A549 (cell line): ENCODE data around the gene ZNF501. TPM values are rescaled to one million over a fixed set of nuclear protein-coding genes. Genes with fewer than 3 reads are reported as not detected.

Source experiments
- ATAC-seq, 2 experiments: fragments of 200-7000 bp in 1 of 2; fragments of >200 bp in 1 of 2; cut with Nextera tagmentation in 1 of 2; cut with Tn5 transposase in 1 of 2; 3 replicates each; pipeline versions ENCODE4 v1.8.0 to v1.9.1; 2018 to 2020; ENCODE audit warnings: mild to moderate bottlenecking in 1 of 2, moderate library complexity in 1 of 2
- CTCF ChIA-PET: fragments of 300-600 bp; sonication (Branson Sonifier 250); formaldehyde crosslinking; extraction: SDS; loops from one replicate; lab custom pipeline; 2021; ENCODE audit warnings: antibody characterized with exemption, inconsistent platforms; lab: Yijun Ruan, JAX
- POLR2A ChIA-PET: fragments of 350-600 bp; formaldehyde crosslinking; extraction: SDS; loops from one replicate; lab custom pipeline; 2021; ENCODE audit warnings: antibody characterized with exemption, inconsistent platforms; lab: Yijun Ruan, JAX
- DNase-seq, 2 experiments: peaks; one replicate each; pipeline versions ENCODE4 v3.0.0 to v3.0.0-alpha.2; 2011 to 2016; ENCODE audit warnings: low read depth in 1 of 2, low spot score in 1 of 2
- FAIRE-seq: peaks from 2 replicates; lab custom pipeline; 2011; peaks lifted over from hg19 to GRCh38; lab: Jason Lieb, UNC
- H3K27ac ChIP-seq, 2 experiments: fragments of >200 bp; sonication (Bioruptor Twin); formaldehyde crosslinking; 3 replicates each; pipeline ENCODE4 v1.5.1; 2016 to 2017
- H3K4me1 ChIP-seq: fragments of >200 bp; sonication (Bioruptor Twin); formaldehyde crosslinking; 3 replicates; pipeline ENCODE4 v1.6.1; 2016
- H3K4me2 ChIP-seq: fragments of >200 bp; sonication (Bioruptor Twin); formaldehyde crosslinking; 3 replicates; pipeline ENCODE4 v1.6.1; 2016
- H3K4me3 ChIP-seq: fragments of >200 bp; sonication (Bioruptor Twin); formaldehyde crosslinking; 3 replicates; pipeline ENCODE4 v1.5.1; 2016
- H3K9me3 ChIP-seq: fragments of >200 bp; sonication (Bioruptor Twin); formaldehyde crosslinking; 3 replicates; pipeline ENCODE4 v1.6.1; 2016
- BCL3 ChIP-seq: fragments of >200 bp; sonication (Bioruptor Twin); formaldehyde crosslinking; IDR thresholded peaks from 3 replicates; pipeline ENCODE4 v1.6.1; 2016
- CBX8 ChIP-seq: fragments of 200-600 bp; sonication (generic); IDR thresholded peaks from 2 replicates; pipeline ENCODE4 v1.6.1; 2016
- CEBPB ChIP-seq, 2 experiments: fragments of >200 bp in 1 of 2; sonication (Bioruptor Twin) in 1 of 2; formaldehyde crosslinking in 1 of 2; IDR thresholded peaks; 2 replicates each; pipeline ENCODE4 v1.6.1; 2012 to 2016
- CHD2 ChIP-seq: fragments of 150-350 bp; IDR thresholded peaks from 2 replicates; pipeline ENCODE4 v1.6.1; 2014; ENCODE audit warnings: low read length; ENCODE audit not compliant: partially characterized antibody
- CTCF ChIP-seq: fragments of >200 bp; sonication (Bioruptor Twin); formaldehyde crosslinking; IDR thresholded peaks from 3 replicates; pipeline ENCODE4 v1.5.1; 2016
- ESRRA ChIP-seq: fragments of 150-350 bp; IDR thresholded peaks from 2 replicates; pipeline ENCODE4 v1.6.1; 2014; ENCODE audit warnings: mild to moderate bottlenecking, low read length, borderline replicate concordance
- GATA3 ChIP-seq: IDR thresholded peaks from 2 replicates; pipeline ENCODE4 v1.6.1; 2012; ENCODE audit warnings: borderline replicate concordance
- HOXB5 ChIP-seq: fragments of 250-450 bp; sonication (Bioruptor Pico); IDR thresholded peaks from 2 replicates; pipeline ENCODE4 v1.5.0; 2020; ENCODE audit warnings: mild to moderate bottlenecking, moderate library complexity
- KDM1A ChIP-seq: fragments of 200-600 bp; sonication (generic); IDR thresholded peaks from 2 replicates; pipeline ENCODE4 v1.6.1; 2016; ENCODE audit warnings: low read depth, mild to moderate bottlenecking
- KDM5A ChIP-seq: fragments of 200-600 bp; sonication (generic); IDR thresholded peaks from 2 replicates; pipeline ENCODE4 v1.6.1; 2016; ENCODE audit warnings: antibody characterized with exemption, mild to moderate bottlenecking
- MYC ChIP-seq: IDR thresholded peaks from 2 replicates; pipeline ENCODE4 v1.6.1; 2012; ENCODE audit warnings: mild to moderate bottlenecking, inconsistent platforms, low read length, improper control_type of control experiment, borderline replicate concordance
- NFE2L2 ChIP-seq: fragments of 150-350 bp; conservative IDR thresholded peaks from 2 replicates; pipeline ENCODE4 v1.6.1; 2014; ENCODE audit warnings: low read length
- PHF8 ChIP-seq: fragments of 200-600 bp; sonication (generic); IDR thresholded peaks from 2 replicates; pipeline ENCODE4 v1.6.1; 2016; ENCODE audit warnings: low read depth, mild to moderate bottlenecking, antibody characterized with exemption, moderate library complexity, borderline replicate concordance
- POLR2A ChIP-seq: IDR thresholded peaks from 2 replicates; pipeline ENCODE4 v1.6.1; 2012; ENCODE audit warnings: mild to moderate bottlenecking, low read length
- RAD21 ChIP-seq, 2 experiments: fragments of >200 bp in 1 of 2; sonication (Bioruptor Twin) in 1 of 2; formaldehyde crosslinking in 1 of 2; IDR thresholded peaks in 1 of 2; conservative IDR thresholded peaks in 1 of 2; 2 replicates in 1 of 2; 3 replicates in 1 of 2; pipeline ENCODE4 v1.6.1; 2012 to 2018; ENCODE audit warnings: inconsistent platforms in 1 of 2
- SMC3 ChIP-seq: fragments of >200 bp; sonication (Bioruptor Twin); formaldehyde crosslinking; IDR thresholded peaks from 3 replicates; pipeline ENCODE4 v1.6.1; 2018; ENCODE audit warnings: inconsistent platforms
- ZC3H11A ChIP-seq: fragments of 450-650 bp; IDR thresholded peaks from 2 replicates; pipeline ENCODE4 v1.6.1; 2014; ENCODE audit warnings: antibody characterized with exemption, mild to moderate bottlenecking
- WGBS: methylation state at CpG from one replicate; pipeline ENCODE4 v1.1.6; 2017; ENCODE audit errors: missing lambda C conversion rate; 5-methylcytosine and 5-hydroxymethylcytosine counted together
- polyA plus RNA-seq, 4 experiments: library from polyadenylated mRNA; depleted of rRNA in 3 of 4; stranded (reverse); fragments of >200 nt; fragmentation: RNase III in 1 of 4; extraction: RNeasy Plus Mini Kit Qiagen cat#74134 plus additional on column Dnase treatment in 1 of 4; gene quantifications; 2 replicates in 3 of 4; 3 replicates in 1 of 4; pipeline ENCODE4 v1.2.3, GENCODE V29; 2011 to 2017
- TF ChIP-seq, protein P1 (sequence below): IDR thresholded peaks from 2 replicates; pipeline ENCODE4 v1.6.1; 2012
- TF ChIP-seq, protein P2 (sequence below): fragments of 250-450 bp; sonication (Bioruptor Pico); IDR thresholded peaks from 2 replicates; pipeline ENCODE4 v1.5.0; 2021; ENCODE audit warnings: mild to moderate bottlenecking, moderate library complexity, borderline replicate concordance
- TF ChIP-seq, protein P3 (sequence below): fragments of >200 bp; sonication (Bioruptor Twin); formaldehyde crosslinking; IDR thresholded peaks from 2 replicates; pipeline ENCODE4 v1.6.1; 2016

The ZNF501 gene
- polyA plus RNA-seq, 2 of the 4 experiments (the other 2 are of a cell fraction): 0.03 to 0.09 TPM

DNA sequence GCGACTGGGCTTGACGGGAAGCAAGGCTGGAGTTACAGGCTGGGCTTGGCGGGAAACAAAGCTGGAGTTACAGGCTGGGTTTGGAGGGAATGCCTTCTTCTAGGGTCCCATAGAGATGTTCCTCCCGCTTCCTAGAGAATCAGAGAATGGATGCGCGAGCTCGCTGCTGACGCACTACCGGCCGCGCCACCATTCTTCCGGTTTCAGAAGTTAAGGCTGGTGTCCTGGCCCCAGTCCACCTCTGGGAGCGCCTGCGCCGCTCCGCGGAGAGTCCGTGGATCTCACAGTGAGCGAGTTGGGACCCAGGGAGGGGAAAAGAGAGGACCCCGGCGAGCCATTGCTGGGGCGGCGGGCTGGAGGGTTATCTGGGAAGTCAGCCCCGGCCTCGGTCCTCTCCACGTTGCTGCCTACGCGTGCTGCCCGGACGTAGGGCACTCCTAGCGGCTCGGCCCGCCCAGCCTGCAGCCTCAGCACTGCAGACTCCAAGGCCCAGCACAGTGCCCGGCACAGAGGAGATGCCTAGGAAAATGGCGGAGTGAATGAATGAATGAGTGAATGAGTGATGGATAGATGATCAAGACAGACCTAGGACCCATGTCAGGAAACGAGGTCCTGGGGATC lies 16.9 kb upstream of the ZNF501 start, which contains the start of gene ZNF502:
Gene ZNF502, plus strand, starts transcription at position 206 of the 621 bp plus-strand sequence. CDS start 7,602 bp downstream, outside the sequence.
- 3% methylated on average over 5 of the region's 36 CpGs for WGBS
- Histone ChIP-seq H3K4me3 (peak within 1 kb of the TSS; percentile 70), H3K9me3 (peaks cover 72% of the 10 kb centered on the region), H3K4me2 (peak within 1 kb of the TSS; percentile 70), H3K4me1 (no peaks in the 10 kb centered on the region), H3K27ac (peak within 1 kb of the TSS; percentile 57 to 77; a peak in 5 of 6 replicates)
- ChIA-PET POLR2A (interaction anchor here (0.6 to 2.2 kb wide), 7 partner anchors 35 to 324 kb away, joined by 3 to 8 read pairs (median 5); partner anchors contain the start of genes KIAA1143, KIF15, ZNF197 and ZNF35), CTCF (interaction anchor here (1.0 kb wide), 1 partner anchor 175 kb away, joined by 4 read pairs; no protein-coding TSS in a partner anchor)
- TF ChIP-seq, protein P1, sequence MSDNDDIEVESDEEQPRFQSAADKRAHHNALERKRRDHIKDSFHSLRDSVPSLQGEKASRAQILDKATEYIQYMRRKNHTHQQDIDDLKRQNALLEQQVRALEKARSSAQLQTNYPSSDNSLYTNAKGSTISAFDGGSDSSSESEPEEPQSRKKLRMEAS: peak; percentile 82
- TF ChIP-seq, protein P2, sequence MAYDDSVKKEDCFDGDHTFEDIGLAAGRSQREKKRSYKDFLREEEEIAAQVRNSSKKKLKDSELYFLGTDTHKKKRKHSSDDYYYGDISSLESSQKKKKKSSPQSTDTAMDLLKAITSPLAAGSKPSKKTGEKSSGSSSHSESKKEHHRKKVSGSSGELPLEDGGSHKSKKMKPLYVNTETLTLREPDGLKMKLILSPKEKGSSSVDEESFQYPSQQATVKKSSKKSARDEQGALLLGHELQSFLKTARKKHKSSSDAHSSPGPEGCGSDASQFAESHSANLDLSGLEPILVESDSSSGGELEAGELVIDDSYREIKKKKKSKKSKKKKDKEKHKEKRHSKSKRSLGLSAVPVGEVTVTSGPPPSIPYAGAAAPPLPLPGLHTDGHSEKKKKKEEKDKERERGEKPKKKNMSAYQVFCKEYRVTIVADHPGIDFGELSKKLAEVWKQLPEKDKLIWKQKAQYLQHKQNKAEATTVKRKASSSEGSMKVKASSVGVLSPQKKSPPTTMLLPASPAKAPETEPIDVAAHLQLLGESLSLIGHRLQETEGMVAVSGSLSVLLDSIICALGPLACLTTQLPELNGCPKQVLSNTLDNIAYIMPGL (CRISPR knock-in tag): no peak
- TF ChIP-seq SMC3: peak; percentile 24; the same call in 1 of the 3 replicates
- no peak for TF ChIP-seq ESRRA
- 0 out of 5 replicates have a peak, but pooled peaks of 1 of the 2 experiments have one; percentile 6 for TF ChIP-seq RAD21 (conservative IDR thresholded peaks at IDR 0.05 in 1 of 2, IDR thresholded peaks at IDR 0.05 in 1 of 2)
- TF ChIP-seq GATA3: peak; percentile 62; the same call in 1 of the 2 replicates
- TF ChIP-seq KDM5A: no peak
- no peak for TF ChIP-seq CHD2
- TF ChIP-seq, protein P3, sequence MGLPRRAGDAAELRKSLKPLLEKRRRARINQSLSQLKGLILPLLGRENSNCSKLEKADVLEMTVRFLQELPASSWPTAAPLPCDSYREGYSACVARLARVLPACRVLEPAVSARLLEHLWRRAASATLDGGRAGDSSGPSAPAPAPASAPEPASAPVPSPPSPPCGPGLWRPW: no peak
- no peak for TF ChIP-seq HOXB5 (CRISPR knock-in tag)
- TF ChIP-seq PHF8: 0 out of 2 replicates have a peak, but pooled peaks have one; percentile 41
- no peak for TF ChIP-seq BCL3
- no peak for TF ChIP-seq POLR2A
- no peak for TF ChIP-seq CBX8
- no peak for TF ChIP-seq MYC
- TF ChIP-seq NFE2L2: no peak
- DNase-seq (peak; percentile 51 to 89), ATAC-seq (peak; percentile 98 to 99), FAIRE-seq (no peak)

- TF ChIP-seq KDM1A: no peak
- TF ChIP-seq GATA3: peak; percentile 30; the same call in 1 of the 2 replicates
- TF ChIP-seq CEBPB (IDR thresholded peaks at IDR 0.05): peak in 1 of 2 experiments; percentile 44; a peak in 2 of 4 replicates
- TF ChIP-seq CTCF: no peak
- TF ChIP-seq ZC3H11A: no peak
- TF ChIP-seq CHD2: no peak
- Histone ChIP-seq H3K4me3 (no peak overlapping the region), H3K9me3 (peaks cover 88% of the 10 kb centered on the region), H3K27ac (no peak overlapping the region), H3K4me2 (no peak overlapping the region), H3K4me1 (no peaks in the 10 kb centered on the region)
- no peak for ATAC-seq
- peak in 1 of 2 experiments; percentile 12 for DNase-seq
- CTCF ChIA-PET: no interaction called here
- FAIRE-seq: no peak
- WGBS: 79% methylated on average over 10 of the region's 10 CpGs
- POLR2A ChIA-PET: no interaction called here
Measured at GRCh38 chr3:44721231-44722102, 8.0 kb upstream of the ZNF501 start.
